GM21576 (cell line): ENCODE results near the gene RDH11.
A peak's percentile ranks its signal among the peaks of the same experiment; 100 is the strongest.
"Not testable (repeated sequence)": the region's sequence is repeated elsewhere in the genome, so short reads cannot be mapped to it uniquely, and the experiment has no call there.

Experiments used
- ATAC-seq: cut with Tn5 transposase; IDR thresholded peaks from one replicate; pipeline ENCODE4 v1.9.1; 2021; ENCODE audit warnings: mild to moderate bottlenecking, moderate library complexity; ENCODE audit not compliant: unreplicated experiment

The RDH11 gene

DNA sequence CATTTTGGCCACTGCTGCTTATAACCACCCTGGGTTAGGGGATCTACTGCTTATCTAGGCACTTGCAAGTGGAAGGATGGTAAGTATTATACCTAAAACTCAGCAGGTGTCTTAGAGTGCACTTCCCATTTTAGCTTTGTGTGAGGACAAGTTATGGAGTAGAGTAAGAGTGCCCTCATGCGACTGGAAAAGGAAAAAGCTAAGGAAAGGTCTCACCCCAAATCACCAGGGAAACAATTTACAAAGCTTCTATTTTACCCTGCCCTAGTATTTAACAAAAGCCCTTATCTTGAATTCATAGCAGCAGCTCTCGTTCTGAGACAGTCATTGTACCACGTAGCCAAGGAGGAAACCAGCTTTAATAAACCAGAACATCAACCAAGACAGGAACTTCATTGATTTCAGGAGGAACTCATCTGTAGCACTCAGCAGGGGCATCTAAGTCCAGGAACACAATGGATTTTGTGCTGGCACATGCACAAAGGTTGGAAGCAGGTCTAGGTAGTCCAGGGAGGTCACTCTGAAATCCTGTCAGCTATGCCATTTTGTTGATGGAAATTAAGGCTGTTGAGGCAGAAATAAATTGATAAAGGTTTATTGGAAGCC is 9.0 kb upstream of the RDH11 start:
- ATAC-seq: no peak

DNA sequence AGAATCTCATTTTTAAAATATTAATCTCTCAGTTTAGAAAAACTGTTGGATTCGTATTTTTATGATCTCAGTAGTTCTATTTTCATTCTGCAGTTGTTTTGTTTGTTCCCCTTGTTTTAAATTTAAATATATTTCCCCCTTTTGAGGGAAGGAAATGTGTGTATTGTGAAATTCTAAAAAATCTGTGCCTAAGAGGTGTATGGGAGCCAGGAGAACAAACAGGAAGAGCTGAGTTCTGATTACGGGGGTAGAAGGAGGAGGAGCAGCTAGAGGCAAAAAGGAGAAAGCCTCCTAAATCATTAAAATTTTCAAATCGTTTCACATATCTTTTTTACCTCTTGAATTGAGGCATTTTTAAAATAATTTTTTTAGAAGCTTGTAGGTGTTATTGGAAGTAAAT is 8.4 kb upstream of the RDH11 start:
- ATAC-seq: no peak

DNA sequence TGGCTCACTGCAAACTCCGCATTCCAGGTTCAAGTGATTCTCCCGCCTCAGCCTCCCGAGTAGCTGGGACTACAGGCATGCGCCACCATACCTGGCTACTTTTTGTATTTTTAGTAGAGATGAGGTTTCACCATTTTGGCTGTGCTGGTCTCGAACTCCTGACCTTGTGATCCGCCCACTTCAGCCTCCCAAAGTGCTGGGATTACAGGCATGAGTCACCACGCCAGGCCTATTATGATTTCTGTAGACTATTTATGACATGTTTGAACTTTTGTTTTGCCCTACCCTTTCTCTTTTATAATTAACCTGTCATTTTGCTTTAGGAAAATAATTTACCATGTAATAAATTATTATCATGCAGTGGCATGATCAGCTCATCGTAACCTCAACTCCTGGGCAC is 5.9 kb upstream of the RDH11 start, which contains the start of gene RDH12:
Gene RDH12, plus strand, starts transcription at position 395 of the 400 bp plus-strand sequence. CDS start 20,757 bp downstream, outside the sequence.
- ATAC-seq: not testable (repeated sequence)

DNA sequence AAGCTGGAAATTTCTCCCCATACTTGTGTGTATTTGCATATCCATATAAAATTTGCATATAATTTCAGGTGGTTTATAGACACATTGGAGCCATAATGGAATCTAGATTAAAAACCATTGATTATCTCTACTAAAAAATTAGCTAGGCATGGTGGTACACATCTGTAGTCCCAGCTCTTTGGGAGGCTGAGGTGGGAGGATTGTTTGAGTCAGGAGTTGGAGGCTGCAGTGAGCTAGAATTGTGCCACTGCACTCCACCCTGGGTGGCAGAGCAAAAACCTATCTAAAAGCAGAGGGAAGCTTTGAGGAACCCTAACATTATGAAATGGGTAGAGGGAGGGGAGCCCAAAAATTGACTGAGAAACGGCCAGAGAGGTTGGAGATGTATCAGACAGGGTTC is 2.6 kb upstream of the RDH11 start:
- ATAC-seq: no peak

DNA sequence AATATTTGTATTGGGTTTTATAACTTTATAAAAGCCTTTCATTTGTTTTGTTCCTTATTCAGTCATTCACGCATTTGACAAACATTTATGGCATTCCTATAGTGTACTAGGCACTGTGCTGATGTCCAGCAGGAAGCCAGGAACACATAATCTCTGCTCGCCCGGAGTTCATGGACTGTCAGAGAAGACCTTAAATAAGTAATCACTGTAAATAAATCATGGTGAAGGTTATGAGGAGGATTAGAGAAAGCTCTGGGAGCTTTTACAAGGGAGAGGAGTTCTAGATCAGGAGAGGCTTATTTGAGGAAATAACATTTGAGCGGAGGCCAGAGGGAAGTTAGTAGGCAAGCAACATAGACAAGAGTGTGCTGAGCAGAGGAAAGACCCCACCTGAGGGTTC is 1.4 kb upstream of the RDH11 start:
- no peak for ATAC-seq

DNA sequence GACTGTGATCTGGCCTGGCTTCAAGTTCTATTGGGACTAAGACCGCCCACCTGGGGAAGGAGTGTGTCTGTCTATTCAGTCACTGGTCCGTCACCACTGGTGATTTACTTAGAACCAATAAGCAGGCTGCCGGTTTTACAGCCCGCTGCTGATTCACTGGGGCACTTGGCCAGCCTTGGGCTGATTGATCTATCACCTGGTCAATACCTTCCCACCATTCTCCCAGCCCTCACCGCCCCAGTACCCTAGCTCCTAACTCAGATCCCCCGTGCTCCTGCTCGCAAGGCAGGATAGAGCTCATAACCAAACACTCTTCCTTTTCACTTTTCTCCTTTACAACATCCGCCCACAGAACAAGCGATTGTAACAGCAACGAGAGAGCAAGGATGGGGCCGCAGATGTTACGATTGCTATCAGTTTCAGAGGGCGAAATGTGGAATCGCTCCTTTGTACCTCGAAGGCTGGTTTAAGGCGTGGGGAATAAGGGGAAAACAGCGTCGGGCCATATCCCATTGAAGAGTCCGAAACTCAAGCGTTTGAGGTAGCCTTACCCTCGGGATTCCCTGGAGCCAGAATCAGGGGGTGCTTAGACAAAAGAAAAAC is 672 bp downstream of the RDH11 start:
- peak; percentile 86 for ATAC-seq

DNA sequence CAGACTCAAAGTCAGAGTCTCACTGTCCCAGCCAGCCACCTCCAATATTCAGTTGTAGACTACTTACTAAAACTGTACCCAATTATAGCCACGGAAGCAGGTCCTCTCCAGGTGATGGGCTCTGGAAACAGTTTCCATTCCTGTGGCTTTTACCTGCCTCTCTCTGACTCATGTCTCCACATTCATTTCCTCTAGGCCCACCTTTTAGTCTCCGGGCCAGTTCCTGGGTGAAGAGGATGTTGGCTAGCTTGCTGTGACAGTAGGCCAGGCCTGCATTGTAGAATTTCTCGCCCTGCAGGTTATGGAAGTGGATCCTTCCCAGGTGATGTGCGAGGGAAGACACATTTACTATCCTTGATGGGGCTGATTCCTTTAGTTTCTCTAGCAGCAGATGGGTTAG is 5.6 kb downstream of the RDH11 start:
- no peak for ATAC-seq

DNA sequence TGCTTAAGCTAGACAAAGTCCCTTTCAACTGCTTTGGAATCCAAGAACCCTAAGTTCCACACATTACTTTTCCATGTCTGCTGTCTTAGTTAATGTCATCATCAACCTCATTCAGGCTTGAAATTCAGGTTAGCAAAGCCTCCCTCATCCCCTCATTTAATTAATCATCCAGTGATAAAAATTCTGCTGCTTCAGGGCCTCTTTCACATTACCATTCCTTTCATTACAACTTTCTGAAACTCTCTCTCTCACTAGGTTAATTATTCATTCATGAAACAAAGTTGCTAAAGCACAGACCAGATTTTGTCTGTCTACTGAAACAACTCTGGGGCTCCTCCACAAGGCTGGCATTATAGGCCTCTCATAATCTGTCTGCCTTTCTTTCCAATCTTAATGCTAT is 11.7 kb downstream of the RDH11 start:
- no peak for ATAC-seq

DNA sequence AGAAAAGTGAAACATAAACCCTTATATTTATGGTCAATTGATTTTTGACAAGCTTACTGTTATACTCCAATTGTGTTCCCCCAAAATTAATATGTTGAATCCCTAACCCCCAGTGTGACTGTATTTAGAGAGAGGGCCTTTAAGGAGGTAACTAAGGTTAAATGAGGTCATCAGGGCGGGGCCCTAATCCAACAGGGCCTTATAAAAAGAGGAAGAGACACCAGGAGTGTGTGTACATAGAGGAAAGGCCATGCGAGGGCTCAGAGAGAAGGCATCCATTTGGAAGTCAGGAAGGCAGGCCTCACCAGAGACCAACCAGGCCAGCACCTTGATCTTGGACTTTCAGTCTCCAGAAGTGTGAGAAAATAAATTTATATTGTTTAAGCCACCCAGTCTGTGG is 14.6 kb downstream of the RDH11 start:
- no peak for ATAC-seq

DNA sequence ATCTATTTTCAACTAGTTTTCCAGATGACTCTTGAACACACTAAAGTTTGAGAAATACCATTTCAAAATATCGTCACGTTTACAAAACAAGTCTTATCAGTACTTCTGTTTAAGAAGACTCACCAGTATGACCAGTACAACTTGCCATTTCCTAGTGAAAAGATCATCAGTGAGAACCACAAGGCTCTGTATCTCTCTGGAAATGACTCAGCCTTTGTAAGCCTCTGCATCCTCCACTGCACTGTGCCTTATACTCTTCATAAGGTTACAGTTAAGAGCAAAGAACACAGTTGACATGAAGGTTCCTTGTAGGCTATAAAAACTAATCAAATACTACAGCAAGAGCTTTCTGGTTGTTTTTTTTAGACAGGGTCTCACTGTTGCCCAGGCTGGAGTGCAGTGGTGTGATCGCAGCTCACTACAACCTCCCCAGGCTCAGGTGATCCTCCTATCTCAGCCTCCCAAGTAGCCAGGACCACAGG is 15.4 kb downstream of the RDH11 start:
- ATAC-seq: peak; percentile 95

DNA sequence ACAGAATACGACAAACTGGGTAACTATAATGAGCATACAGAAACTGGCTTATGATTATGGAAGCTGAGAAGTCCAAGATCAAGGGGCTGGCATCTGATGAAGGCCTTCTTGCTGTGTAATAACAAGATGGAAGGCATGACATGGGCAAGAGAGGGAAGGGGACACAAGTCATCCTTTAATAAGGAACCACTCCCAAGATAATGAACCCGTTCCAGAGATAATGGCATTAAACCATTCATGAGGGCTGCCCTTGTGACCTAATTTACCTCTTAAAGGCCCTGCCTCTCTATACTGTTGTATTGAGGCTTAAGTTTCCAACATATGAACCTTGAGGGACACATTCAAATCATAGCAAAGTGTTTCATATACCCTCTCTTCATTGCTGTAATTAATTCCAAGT is 16.6 kb downstream of the RDH11 start:
- no peak for ATAC-seq

DNA sequence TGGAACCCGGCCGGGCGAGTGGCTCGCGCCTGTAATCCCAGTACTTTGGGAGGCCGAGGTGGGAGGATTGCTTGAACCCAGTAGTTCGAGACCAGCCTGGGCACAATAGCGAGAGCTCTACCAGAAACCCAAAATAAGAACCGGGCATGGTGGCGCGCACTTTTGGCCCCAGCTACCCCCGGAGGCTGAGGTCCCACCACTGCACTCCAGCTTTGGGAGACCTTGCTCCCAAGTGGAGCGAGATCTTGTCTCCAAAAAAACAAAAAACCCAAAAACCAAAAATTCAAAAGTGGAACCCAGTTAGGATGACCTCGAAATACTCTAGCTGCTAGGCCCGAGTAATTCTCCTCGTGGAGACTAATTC is 20.4 kb downstream of the RDH11 start:
- no peak for ATAC-seq

DNA sequence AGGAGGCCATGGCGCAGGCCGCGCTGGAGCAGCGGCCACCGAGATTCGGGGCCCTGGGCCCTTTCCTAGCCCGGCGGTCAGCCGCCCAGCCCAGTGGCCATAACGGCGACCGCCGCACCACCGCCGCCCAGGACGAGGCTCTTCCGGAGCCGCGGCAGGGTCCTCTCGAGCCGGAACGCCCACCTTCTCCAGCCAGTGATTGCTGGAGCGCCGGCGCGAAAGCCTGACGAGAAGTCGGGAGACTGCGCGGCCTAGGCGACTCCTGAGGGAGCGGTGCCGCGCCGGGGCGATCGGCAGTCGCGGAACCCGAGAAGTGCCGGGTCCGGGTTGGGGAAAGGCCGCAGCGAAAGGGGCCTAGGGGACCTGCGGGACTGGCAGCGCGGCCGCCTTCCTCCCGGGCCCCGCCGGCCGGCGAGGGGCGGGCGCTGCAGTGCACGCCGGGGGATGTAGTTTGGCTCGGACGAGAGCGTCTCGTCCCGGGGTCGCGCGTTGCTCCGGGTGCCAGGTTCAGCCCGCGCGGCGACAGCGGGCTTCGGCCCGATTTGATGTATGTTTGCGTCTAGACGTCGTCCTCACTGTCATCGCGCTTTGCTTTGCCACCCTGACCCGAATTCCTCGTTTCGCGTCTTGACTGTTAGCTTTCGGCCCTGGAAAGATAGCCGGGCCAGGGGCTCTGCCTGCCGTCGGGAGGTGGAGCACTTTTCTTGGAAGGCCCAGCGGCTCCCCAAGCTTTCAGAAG is 20.9 kb downstream of the RDH11 start, which contains the start of gene VTI1B:
Gene VTI1B, minus strand, starts transcription at position 153 of the 739 bp plus-strand sequence. Its CDS starts 143 bp downstream, at position 10.
- peak; percentile 85 for ATAC-seq

DNA sequence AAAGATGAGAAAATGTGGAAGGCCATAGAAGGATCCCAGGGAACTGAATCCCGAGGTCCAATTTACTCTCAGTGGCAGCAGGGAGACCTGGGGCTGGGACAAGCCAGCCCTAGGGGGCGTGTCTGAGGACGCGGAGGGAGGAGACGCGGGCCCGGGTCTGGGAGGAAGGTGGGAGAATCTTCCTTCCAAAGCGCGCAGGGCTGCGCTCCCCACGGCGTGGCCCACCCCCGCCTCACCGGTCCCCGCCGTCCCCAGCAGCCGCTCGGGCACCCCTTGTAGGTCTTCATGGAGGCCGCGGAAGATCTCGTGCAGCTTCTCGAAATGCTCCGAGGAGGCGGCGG is 21.5 kb downstream of the RDH11 start:
- ATAC-seq: peak; percentile 41

DNA sequence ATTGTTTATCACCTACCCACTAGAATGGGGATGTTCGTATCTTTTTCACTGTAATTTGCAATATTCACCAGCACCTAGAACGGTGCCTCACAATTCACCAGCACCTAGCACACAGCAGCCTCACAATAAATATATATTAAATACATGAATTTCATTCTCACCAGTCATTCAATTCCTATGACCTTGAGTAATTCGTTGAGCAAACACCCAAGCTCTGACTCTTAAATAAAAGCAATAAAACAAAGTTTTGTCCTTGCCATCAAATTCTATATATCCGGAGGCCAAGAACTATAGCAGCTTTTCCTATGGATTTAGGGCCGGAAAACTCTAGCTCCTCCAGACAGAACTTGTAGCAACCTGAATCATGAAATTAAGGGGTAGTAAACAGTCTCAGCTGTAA is 22.1 kb downstream of the RDH11 start:
- ATAC-seq: no peak

DNA sequence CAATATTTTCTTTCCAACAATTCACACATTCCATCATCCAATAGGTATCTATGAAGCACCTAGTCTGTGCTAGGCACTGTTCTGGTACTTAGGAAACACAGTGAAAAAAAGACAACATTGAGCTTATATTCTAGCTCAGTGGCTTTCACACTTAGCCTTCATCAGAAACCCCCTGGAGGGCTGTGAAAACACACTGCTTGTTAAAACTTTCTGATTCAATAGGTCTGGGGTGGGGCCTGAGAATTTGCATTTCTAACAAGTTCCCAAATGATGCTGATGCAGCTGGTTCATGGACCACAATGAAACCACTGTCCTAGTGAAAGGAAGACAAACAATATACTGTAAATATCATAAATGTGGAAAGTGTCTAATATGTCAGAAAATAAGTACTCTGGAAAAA is 27.0 kb downstream of the RDH11 start:
- ATAC-seq: no peak

DNA sequence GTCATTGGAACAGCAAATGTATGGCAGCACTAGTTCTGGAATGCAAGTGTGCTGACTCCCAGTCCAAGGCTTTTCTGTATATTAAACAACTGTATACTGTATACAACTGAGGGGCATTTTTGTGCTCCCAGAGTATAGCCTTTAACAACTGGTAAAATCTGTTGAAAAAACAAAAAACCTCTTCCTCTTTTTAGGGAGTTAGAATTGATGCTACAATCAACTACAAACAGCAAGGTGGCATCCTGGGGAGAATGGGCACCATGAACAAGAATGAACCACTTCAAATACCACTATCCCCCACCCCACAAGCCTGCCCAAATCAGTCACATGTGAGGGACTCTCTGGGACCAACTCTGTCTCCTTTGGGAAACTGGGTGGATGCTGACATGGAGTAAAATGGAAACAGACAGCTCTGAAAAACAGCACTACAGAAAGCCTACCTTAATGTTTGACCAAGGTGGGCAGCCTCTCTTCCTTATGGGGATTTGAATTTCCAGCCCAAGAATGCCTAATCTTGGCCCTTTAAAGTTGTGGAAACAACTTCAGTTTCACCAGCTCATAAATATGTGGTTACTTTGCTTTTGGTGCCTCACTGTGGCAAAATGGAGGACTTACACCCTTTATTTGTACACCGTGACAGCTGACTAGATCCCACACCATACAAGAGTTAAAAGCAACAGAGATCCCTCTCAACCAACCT is 28.7 kb downstream of the RDH11 start:
- peak; percentile 57 for ATAC-seq

DNA sequence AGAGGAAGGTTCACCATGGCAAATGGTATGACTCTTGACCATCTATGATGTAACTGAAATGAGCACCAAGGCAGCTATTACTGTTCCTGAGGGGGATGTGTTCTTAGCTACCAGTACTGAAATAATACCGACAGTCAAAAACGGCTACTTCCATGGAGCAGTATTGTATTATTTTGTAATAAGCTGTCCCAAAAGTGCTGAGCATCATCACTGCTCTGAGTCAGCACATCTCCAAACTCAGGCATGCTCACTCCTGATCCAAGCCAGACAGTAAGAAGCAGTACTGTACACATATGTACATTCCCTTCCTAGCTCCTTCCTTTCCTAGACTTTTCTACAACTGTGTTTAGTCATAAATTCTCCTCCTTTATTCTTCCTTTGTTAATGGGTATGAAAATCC is 29.7 kb downstream of the RDH11 start:
- no peak for ATAC-seq

DNA sequence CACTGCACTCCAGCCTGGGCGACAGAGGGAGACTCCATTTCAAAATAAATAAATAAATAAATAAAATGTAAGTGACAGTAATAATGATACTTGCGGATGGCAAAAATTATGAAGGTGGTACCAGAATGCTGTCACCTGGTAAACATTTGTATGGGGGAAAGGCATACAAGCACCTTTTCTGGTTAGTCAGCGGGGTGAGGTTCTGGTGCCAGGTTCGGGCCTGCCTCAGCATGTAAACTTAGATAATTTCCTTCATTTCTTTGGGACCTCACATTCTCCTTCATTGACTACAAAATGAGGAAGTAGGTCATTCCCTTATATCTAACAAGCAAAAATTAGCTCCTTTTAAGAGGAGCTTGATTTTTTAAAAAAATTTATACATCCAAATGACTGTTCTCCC is 31.9 kb downstream of the RDH11 start:
- ATAC-seq: no peak

DNA sequence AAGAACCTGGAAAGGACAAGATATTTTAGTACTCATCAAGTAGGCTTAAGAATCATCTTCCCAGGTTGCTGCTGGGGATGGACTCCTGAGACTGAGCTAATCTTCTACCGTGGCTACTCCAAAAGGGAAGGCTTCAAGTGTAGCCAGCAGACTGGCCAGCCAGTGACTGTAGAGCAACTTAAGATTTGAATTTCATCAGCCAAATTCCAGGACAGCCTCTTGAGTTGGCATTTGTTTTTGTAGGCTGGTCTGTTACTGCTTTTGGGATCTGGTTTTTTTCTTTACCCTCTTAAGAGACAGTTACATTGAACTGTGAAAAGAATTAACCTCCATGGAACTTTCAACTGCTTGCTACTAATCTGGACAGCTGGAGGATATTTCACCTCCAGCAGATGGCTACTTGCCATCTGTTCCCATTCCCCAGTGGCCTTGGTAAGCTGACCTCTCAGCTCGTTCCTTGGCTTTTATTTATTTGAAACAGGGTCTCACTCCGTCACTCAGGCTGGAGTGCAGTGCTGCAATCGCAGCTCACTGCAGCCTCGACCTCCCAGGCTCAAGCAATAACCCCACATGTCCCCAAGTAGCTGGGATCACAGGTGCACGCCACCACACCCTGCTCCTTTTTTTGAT is 41.8 kb downstream of the RDH11 start:
- ATAC-seq: no peak

DNA sequence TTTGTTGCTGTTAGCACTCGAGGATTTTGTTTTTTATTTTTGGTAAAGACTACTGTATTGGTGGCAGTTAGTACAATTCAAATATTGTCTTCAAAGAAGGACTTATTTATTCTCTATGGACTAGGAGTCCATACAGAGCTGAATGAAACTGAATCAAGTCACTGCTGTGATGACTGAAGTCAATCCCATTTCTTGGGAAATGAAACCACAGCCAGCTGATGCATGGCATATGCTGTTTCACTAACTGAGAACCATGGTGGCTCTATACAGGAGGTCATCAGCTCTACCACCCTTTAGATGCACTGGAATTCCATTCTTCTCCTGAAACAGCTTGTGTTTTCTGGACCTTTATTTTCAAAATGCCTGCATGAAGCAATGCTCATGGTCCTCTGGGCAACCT is 43.4 kb downstream of the RDH11 start:
- no peak for ATAC-seq
